Smooth muscle cell (in vitro differentiated cells): ENCODE measurements around the gene RPP30. TPM values are rescaled to one million over a fixed set of nuclear protein-coding genes. Genes with fewer than 3 reads are reported as not detected.

Experiments
- DNase-seq: peaks from one replicate; lab custom pipeline; 2025; ENCODE audit not compliant: unreplicated experiment; lab: John Stamatoyannopoulos, UW
- H2AFZ ChIP-seq: fragments of 200-600 bp; sonication (generic); 2 replicates; pipeline ENCODE4 v1.6.0; 2016; ENCODE audit warnings: antibody characterized with exemption, low read depth, mild to moderate bottlenecking
- H3F3A ChIP-seq: fragments of 200-600 bp; sonication (generic); 2 replicates; pipeline ENCODE4 v1.6.0; 2017; ENCODE audit warnings: antibody characterized with exemption, low read depth
- H3K27ac ChIP-seq: fragments of 200-600 bp; sonication (generic); 2 replicates; pipeline ENCODE4 v1.5.1; 2016; ENCODE audit warnings: low read depth, mild to moderate bottlenecking
- H3K27me3 ChIP-seq: fragments of 200-600 bp; sonication (generic); 2 replicates; pipeline ENCODE4 v1.6.1; 2016; ENCODE audit warnings: low read depth, mild to moderate bottlenecking
- H3K36me3 ChIP-seq: fragments of 200-600 bp; sonication (generic); 2 replicates; pipeline ENCODE4 v1.5.1; 2016; ENCODE audit warnings: low read depth
- H3K4me1 ChIP-seq: fragments of 200-600 bp; sonication (generic); 2 replicates; pipeline ENCODE4 v1.5.1; 2016; ENCODE audit warnings: low read depth
- H3K4me2 ChIP-seq: fragments of 200-600 bp; sonication (generic); 2 replicates; pipeline ENCODE4 v1.6.0; 2016; ENCODE audit warnings: mild to moderate bottlenecking
- H3K4me3 ChIP-seq: fragments of 200-600 bp; sonication (generic); 2 replicates; pipeline ENCODE4 v1.5.1; 2016; ENCODE audit warnings: mild to moderate bottlenecking
- H3K79me2 ChIP-seq: fragments of 200-600 bp; sonication (generic); 2 replicates; pipeline ENCODE4 v1.6.0; 2016; ENCODE audit warnings: low read depth, mild to moderate bottlenecking
- H3K9ac ChIP-seq: fragments of 200-600 bp; sonication (generic); 2 replicates; pipeline ENCODE4 v1.6.0; 2016; ENCODE audit warnings: low read depth
- H3K9me3 ChIP-seq: fragments of 200-600 bp; sonication (generic); replicated peaks from 2 replicates; pipeline ENCODE4 v1.5.1; 2016; ENCODE audit warnings: low read depth
- H4K20me1 ChIP-seq: fragments of 200-600 bp; sonication (generic); 2 replicates; pipeline ENCODE4 v1.6.0; 2016; ENCODE audit warnings: low read depth
- CTCF ChIP-seq: fragments of 200-600 bp; sonication (generic); IDR thresholded peaks from 2 replicates; pipeline ENCODE4 v1.5.1; 2017; ENCODE audit warnings: borderline replicate concordance, mild to moderate bottlenecking, antibody characterized with exemption; ENCODE audit not compliant: insufficient read depth, poor library complexity, severe bottlenecking
- WGBS: methylation state at CpG from one replicate; pipeline ENCODE4 v1.1.7; 2016; ENCODE audit warnings: low lambda C conversion rate; 5-methylcytosine and 5-hydroxymethylcytosine counted together
- polyA plus RNA-seq: library from polyadenylated mRNA; unstranded; fragments of >200 nt; fragmentation: Nextera tagmentation; extraction: Ambion mirVana; gene quantifications from 2 replicates; pipeline ENCODE4 v1.2.1, GENCODE V29; 2016
- total RNA-seq: library from RNA; depleted of rRNA; stranded (reverse); fragments of >200 nt; gene quantifications from 2 replicates; pipeline ENCODE4 v1.2.3, GENCODE V29; 2014

RPP30 gene
- total and polyA plus RNA-seq, 2 experiments from 2014 or later = 48.2 to 73.0 TPM

- Histone ChIP-seq H3K9ac (no peak overlapping the region), H3K27me3 (no peaks in the 10 kb centered on the region), H3K4me2 (no peak overlapping the region), H3K79me2 (peaks cover 15% of the 10 kb centered on the region), H3K4me3 (no peak overlapping the region), H3F3A (no peaks in the 10 kb centered on the region), H4K20me1 (no peaks in the 10 kb centered on the region), H3K27ac (peak overlapping the region; percentile 20), H3K4me1 (no peaks in the 10 kb centered on the region), H2AFZ (no peak overlapping the region), H3K9me3 (peaks cover 7% of the 10 kb centered on the region), H3K36me3 (no peaks in the 10 kb centered on the region)
- WGBS = 78% methylated on average over 1 of the region's 1 CpG
- no peak for DNase-seq
- no peak for TF ChIP-seq CTCF
These were observed 25.0 kb upstream of the RPP30 start for GRCh38 chr10:90846746-90847145.

DNA sequence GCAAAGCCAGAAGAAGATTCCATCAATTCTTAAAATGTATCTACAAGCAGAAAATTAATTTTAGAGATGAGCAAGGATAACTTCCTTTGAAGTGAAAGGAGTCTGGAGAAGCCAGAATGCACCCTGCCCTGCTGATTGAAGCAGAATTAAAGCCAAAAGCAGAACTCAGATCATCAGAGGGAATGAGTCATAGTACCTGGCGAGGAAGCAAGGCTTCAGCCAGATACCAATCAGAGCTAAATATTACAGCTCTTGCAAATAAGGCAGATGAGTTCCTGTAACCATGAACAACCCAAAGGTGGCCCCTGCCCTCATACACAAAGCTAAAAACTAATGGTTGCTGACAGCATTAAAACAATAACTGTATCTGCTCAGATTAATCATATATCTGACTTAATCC lies 24.3 kb upstream of the RPP30 start:
- no peak overlapping the region for H3K9ac ChIP-seq
- peak overlapping the region; percentile 20 for H3K27ac ChIP-seq
- peaks cover 18% of the 10 kb centered on the region for H3K79me2 ChIP-seq
- WGBS = 36% methylated on average over 1 of the region's 1 CpG
- peaks cover 7% of the 10 kb centered on the region for H3K9me3 ChIP-seq
- H3K4me3 ChIP-seq = no peak overlapping the region
- H3F3A ChIP-seq = no peaks in the 10 kb centered on the region
- no peaks in the 10 kb centered on the region for H4K20me1 ChIP-seq
- H3K27me3 ChIP-seq = no peaks in the 10 kb centered on the region
- no peak overlapping the region for H3K4me2 ChIP-seq
- no peak overlapping the region for H2AFZ ChIP-seq
- TF ChIP-seq CTCF = no peak
- H3K4me1 ChIP-seq = no peaks in the 10 kb centered on the region
- DNase-seq = no peak
- no peaks in the 10 kb centered on the region for H3K36me3 ChIP-seq

DNA sequence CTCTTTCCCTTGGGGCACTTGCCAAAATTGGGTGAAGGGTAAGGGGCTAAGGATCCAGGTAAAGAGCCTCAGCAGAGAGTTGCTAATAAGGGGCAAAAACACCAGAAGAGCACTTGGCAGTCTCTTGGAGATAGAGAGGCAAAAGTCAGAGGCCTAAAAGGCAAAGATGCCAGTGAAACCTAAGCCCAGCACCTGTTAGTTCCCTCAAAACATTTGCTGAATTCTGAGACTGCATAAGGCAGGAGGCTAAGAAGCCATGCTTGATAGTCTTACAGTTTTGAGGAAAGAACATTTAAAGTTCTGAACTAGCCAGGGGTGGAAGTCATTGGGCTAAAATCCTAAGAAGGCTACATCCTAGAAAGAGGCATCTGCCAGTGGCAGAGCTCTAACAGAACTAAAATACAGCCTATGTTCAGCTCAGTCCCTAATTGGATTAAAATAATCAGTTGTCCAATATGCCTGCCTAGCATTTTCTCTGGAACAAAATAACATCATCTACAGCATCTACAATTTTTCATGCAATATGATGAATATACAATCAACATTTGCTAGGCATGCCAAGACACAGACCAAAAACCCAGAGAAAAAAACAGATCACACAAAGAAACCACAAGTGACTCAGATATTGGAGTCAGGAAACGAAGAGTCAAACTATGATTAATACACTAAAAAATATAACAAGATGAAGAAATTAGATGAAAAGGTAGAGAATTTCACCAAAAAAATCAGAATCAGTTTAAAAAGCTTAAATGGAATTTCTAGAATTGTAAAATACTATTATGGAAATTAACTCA lies 21.6 kb upstream of the RPP30 start:
- no peaks in the 10 kb centered on the region for H3F3A ChIP-seq
- H3K79me2 ChIP-seq = peaks cover 28% of the 10 kb centered on the region
- WGBS = 65% methylated on average over 1 of the region's 1 CpG
- TF ChIP-seq CTCF = no peak
- no peak overlapping the region for H3K27ac ChIP-seq
- H3K9me3 ChIP-seq = peaks cover 7% of the 10 kb centered on the region
- H3K4me2 ChIP-seq = no peak overlapping the region
- H2AFZ ChIP-seq = no peak overlapping the region
- H3K4me3 ChIP-seq = no peak overlapping the region
- H3K4me1 ChIP-seq = no peaks in the 10 kb centered on the region
- no peaks in the 10 kb centered on the region for H3K36me3 ChIP-seq
- H3K27me3 ChIP-seq = no peaks in the 10 kb centered on the region
- H4K20me1 ChIP-seq = no peaks in the 10 kb centered on the region
- DNase-seq = no peak
- no peak overlapping the region for H3K9ac ChIP-seq

DNA sequence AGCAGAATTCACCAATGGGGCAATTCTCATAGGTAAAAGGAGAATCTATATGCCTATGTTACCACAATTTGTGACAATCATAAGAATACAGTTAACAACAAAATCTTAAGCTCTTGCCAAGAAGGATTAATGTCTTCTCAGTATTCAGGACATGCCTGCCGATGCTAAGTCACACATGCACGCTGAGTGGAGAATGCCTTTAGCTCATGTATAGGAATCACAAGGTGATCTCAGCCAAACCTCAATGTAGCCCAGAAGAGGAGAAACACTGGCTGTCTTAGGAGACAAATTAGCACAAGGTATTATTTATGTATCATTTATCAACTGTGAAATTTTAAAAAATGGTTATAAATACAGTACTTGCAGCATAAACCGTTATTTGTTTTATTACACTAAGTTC lies 16.6 kb upstream of the RPP30 start:
- peak overlapping the region; percentile 95 for H3K4me2 ChIP-seq

More for the DNA sequence above, 16.6 kb upstream of the RPP30 start:
- Histone ChIP-seq H3K27me3 (peaks cover 6% of the 10 kb centered on the region), H3K9ac (no peak overlapping the region), H3K27ac (no peak overlapping the region), H3K36me3 (no peaks in the 10 kb centered on the region), H2AFZ (no peak overlapping the region), H3K4me1 (peaks cover 4% of the 10 kb centered on the region), H3F3A (peaks cover 8% of the 10 kb centered on the region), H3K4me3 (no peak overlapping the region), H3K9me3 (peaks cover 7% of the 10 kb centered on the region), H3K79me2 (peaks cover 16% of the 10 kb centered on the region), H4K20me1 (no peaks in the 10 kb centered on the region)
- TF ChIP-seq CTCF = no peak
- WGBS = 70% methylated on average over 3 of the region's 3 CpGs
- no peak for DNase-seq
